Measurements from ENCODE around the gene PARD3.

- TF ChIP-seq POLR2AphosphoS5 (IDR thresholded peaks at IDR 0.05; ENCODE audit: low read depth, low read length) (no peak), POLR2A (IDR thresholded peaks at IDR 0.05; ENCODE audit: borderline replicate concordance, extremely low read depth, insufficient read depth, insufficient read length) (no peak), EZH2 (IDR thresholded peaks at IDR 0.05) (no peak), CTCF (IDR thresholded peaks at IDR 0.05 in 2 of 3, conservative IDR thresholded peaks at IDR 0.05 in 1 of 3; ENCODE audit: borderline replicate concordance in 1 of 3, insufficient read depth in 1 of 3, low read depth in 2 of 3, low read length in 2 of 3) (no peak), FOSL1 (IDR thresholded peaks at IDR 0.05; ENCODE audit: low read depth) (no peak), SIN3A (IDR thresholded peaks at IDR 0.05; ENCODE audit: low read depth) (no peak), MAX (IDR thresholded peaks at IDR 0.05) (no peak), EZH2phosphoT487 (IDR thresholded peaks at IDR 0.05; ENCODE audit: borderline replicate concordance) (no peak), SP1 (IDR thresholded peaks at IDR 0.05; ENCODE audit: low read depth) (no peak), TCF7L2 (IDR thresholded peaks at IDR 0.05; ENCODE audit: borderline replicate concordance, extremely low read depth, insufficient read depth, insufficient read length) (no peak)
- TF ChIP-seq, protein P1, sequence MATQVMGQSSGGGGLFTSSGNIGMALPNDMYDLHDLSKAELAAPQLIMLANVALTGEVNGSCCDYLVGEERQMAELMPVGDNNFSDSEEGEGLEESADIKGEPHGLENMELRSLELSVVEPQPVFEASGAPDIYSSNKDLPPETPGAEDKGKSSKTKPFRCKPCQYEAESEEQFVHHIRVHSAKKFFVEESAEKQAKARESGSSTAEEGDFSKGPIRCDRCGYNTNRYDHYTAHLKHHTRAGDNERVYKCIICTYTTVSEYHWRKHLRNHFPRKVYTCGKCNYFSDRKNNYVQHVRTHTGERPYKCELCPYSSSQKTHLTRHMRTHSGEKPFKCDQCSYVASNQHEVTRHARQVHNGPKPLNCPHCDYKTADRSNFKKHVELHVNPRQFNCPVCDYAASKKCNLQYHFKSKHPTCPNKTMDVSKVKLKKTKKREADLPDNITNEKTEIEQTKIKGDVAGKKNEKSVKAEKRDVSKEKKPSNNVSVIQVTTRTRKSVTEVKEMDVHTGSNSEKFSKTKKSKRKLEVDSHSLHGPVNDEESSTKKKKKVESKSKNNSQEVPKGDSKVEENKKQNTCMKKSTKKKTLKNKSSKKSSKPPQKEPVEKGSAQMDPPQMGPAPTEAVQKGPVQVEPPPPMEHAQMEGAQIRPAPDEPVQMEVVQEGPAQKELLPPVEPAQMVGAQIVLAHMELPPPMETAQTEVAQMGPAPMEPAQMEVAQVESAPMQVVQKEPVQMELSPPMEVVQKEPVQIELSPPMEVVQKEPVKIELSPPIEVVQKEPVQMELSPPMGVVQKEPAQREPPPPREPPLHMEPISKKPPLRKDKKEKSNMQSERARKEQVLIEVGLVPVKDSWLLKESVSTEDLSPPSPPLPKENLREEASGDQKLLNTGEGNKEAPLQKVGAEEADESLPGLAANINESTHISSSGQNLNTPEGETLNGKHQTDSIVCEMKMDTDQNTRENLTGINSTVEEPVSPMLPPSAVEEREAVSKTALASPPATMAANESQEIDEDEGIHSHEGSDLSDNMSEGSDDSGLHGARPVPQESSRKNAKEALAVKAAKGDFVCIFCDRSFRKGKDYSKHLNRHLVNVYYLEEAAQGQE (IDR thresholded peaks at IDR 0.05; ENCODE audit: low read depth) = no peak
Observed at GRCh38 chr10:34121781-34122622, 693.1 kb downstream of the PARD3 start.

Measured in HCT116 (cell line).